C4-2B (cell line): ENCODE measurements around the gene ARID4B.
"Not testable (repeated sequence)": the region's sequence is repeated elsewhere in the genome, so short reads cannot be mapped to it uniquely, and the experiment has no call there.

Experiments used
- H3K27ac ChIP-seq: fragments of 450-650 bp; 2 replicates; pipeline ENCODE4 v1.5.1; 2017
- ZFX ChIP-seq: fragments of 450-650 bp; IDR thresholded peaks from 2 replicates; pipeline ENCODE4 v1.6.1; 2017
- TF ChIP-seq, protein P1 (sequence below): fragments of 450-650 bp; conservative IDR thresholded peaks from 2 replicates; pipeline ENCODE4 v1.5.1; 2017; ENCODE audit warnings: mild to moderate bottlenecking

ARID4B gene

DNA sequence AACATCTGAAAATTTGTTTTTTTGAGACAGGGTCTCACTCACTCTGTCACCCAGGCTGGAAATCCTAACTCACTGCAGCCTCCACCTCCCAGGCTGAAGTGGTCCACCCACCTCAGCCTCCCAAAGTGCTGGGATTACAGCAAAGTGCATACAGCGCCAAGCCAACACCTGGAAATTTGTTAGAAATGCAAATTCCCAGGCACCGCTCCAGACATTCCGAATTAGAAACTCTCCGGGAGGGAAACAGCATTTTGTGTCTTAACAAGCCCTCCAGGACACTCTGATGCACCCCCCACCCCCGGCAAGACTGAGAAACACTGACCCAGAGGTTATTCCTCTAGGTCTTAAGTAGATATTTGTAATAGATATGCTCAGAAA, 49.1 kb downstream of the ARID4B start:
- TF ChIP-seq, protein P1, sequence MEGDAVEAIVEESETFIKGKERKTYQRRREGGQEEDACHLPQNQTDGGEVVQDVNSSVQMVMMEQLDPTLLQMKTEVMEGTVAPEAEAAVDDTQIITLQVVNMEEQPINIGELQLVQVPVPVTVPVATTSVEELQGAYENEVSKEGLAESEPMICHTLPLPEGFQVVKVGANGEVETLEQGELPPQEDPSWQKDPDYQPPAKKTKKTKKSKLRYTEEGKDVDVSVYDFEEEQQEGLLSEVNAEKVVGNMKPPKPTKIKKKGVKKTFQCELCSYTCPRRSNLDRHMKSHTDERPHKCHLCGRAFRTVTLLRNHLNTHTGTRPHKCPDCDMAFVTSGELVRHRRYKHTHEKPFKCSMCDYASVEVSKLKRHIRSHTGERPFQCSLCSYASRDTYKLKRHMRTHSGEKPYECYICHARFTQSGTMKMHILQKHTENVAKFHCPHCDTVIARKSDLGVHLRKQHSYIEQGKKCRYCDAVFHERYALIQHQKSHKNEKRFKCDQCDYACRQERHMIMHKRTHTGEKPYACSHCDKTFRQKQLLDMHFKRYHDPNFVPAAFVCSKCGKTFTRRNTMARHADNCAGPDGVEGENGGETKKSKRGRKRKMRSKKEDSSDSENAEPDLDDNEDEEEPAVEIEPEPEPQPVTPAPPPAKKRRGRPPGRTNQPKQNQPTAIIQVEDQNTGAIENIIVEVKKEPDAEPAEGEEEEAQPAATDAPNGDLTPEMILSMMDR: no peak
- no peak for TF ChIP-seq ZFX
- no peak overlapping the region for H3K27ac ChIP-seq

DNA sequence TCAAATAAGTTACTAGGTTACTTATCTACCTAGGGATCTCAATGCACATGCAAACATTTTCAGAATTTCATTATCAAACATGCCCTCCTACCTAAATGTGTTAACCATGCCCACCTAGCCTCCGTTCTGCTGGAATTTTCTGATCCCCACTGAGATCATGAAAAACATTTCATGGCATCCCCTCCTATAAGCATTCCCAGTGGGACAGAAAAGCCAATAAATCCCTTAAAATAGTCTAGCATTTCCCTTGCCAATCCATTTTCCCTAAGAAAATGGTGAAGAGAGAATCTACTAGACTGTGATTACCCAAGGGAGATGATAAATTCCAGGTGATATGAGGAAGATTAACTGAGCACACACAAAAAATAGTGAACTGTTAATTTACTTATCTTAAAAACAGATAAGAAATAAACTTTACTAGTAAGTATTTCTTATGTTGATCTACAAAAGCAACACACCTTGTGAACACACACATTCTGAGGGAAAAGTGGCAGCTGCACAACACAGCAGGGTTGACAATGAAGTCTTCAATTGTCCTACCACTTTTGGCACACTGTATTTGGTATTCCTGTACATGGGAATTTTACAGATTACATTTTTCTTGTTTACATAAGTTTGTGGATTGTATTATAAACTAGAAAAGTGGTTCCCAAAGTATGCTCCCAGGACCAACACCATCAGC, 49.6 kb downstream of the ARID4B start:
- H3K27ac ChIP-seq: no peak overlapping the region
- no peak for TF ChIP-seq ZFX
- TF ChIP-seq, protein P1: no peak

DNA sequence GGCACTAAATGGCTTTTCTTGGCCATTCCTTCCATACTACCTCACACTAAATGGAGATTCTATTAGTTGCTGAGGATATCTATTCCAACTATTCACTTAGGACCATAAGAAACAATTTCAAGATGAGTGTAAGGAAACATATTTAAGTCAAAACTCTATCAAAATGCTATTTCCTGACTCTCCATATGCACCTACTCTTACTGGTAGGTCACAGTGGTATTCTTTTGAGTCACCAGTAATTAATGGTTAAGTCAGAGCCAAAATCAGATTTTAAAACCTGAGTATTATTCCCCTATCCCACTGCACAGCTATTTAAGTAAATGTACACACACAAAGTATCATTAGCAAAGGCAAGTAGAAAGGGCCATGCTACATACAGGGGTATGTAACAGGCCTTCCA, 50.3 kb downstream of the ARID4B start:
- TF ChIP-seq ZFX: no peak
- TF ChIP-seq, protein P1: no peak
- no peak overlapping the region for H3K27ac ChIP-seq

DNA sequence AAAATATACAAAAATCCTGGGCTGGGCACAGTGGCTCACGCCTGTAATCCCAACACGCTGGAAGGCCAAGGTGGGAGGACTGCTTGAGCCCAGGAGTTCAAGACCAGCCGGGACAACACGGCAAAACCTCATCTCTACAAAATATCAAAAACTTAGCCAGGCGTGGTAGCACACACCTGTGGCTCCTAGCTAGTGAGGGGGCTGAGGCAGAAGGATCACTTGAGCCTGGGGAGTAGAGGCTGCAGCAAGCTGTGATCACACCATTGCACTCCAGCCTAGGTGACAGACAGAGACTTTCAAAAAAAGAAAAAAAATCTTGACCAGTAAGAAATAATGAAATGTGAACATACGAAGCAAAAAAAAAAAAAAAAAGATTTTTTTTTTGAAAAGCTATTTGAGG, 52.1 kb downstream of the ARID4B start:
- no peak overlapping the region for H3K27ac ChIP-seq
- TF ChIP-seq, protein P1: no peak
- no peak for TF ChIP-seq ZFX

GRCh38 chr1:235275223-235275622, 52.8 kb downstream of the ARID4B start:
- TF ChIP-seq, protein P1: no peak
- TF ChIP-seq ZFX: no peak
- H3K27ac ChIP-seq: no peak overlapping the region

- H3K27ac ChIP-seq: no peak overlapping the region
- TF ChIP-seq, protein P1: no peak
- TF ChIP-seq ZFX: no peak
These were observed 55.1 kb downstream of the ARID4B start for GRCh38 chr1:235272851-235273250.

DNA sequence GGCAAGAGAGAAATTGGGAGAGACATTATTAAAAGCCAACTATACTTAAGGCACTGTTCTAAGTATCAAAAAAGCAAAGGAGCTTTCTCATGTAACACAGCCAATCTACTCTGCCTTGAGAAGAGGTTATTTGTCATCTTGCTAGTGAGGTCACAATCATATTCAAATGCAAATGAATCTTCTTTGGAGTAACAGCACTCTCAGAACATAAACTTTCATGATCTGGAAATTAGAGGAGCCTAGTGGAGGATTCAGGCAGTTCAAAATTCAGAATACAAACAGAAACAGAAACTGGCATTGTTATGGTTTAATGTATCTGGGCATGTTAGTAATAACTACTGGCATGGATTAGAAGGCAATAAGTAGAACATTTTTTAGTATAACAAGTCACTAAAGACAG, 57.4 kb downstream of the ARID4B start:
- H3K27ac ChIP-seq: no peak overlapping the region
- TF ChIP-seq, protein P1: no peak
- TF ChIP-seq ZFX: no peak

- H3K27ac ChIP-seq: not testable (repeated sequence)
These were observed 58.0 kb downstream of the ARID4B start for GRCh38 chr1:235269990-235270389.
